PC-3 (cell line): ENCODE measurements around the gene SRRT.

Experiments
- CTCF ChIP-seq: fragments of 300-600 bp; sonication (generic); conservative IDR thresholded peaks from 2 replicates; pipeline ENCODE4 v1.5.1; 2017; ENCODE audit warnings: antibody characterized with exemption, low read depth, mild to moderate bottlenecking, low read length
- EZH2 ChIP-seq: fragments of 300-600 bp; sonication (generic); IDR thresholded peaks from one replicate; pipeline ENCODE4 v1.6.1; 2017; ENCODE audit warnings: antibody characterized with exemption, mild to moderate bottlenecking, low read length; ENCODE audit not compliant: unreplicated experiment
- EZH2phosphoT487 ChIP-seq: fragments of 300-600 bp; sonication (generic); IDR thresholded peaks from 2 replicates; pipeline ENCODE4 v1.6.1; 2018; ENCODE audit warnings: mild to moderate bottlenecking, antibody characterized with exemption, low read length, borderline replicate concordance

- TF ChIP-seq CTCF (no peak), EZH2 (no peak), EZH2phosphoT487 (no peak)
Measured at GRCh38 chr7:100875356-100875751, 451 bp downstream of the SRRT start.
